Stimulated activated CD4-positive, alpha-beta T cell treated with anti-CD3 and anti-CD28 coated beads, Interleukin-4, amount 100 ng/mL, for 4 hours (primary cell): ENCODE data around the gene BAG3.

Source experiments
- DNase-seq, 2 experiments: peaks; one replicate each; pipeline ENCODE4 v3.0.0-alpha.2; 2020

BAG3 gene

GRCh38 chr10:119667562-119668328, 16.6 kb downstream of the BAG3 start:
- no peak for DNase-seq

- no peak for DNase-seq
These were observed 17.3 kb downstream of the BAG3 start for GRCh38 chr10:119668461-119668860.

GRCh38 chr10:119669331-119669730, 18.2 kb downstream of the BAG3 start:
- no peak for DNase-seq

GRCh38 chr10:119669975-119670640, 18.9 kb downstream of the BAG3 start:
- no peak for DNase-seq

- DNase-seq = no peak
These were observed 19.5 kb downstream of the BAG3 start for GRCh38 chr10:119670717-119671116.

- no peak for DNase-seq
These were observed 20.2 kb downstream of the BAG3 start for GRCh38 chr10:119671381-119671780.

GRCh38 chr10:119672291-119672690, 21.1 kb downstream of the BAG3 start:
- DNase-seq = no peak

- DNase-seq = no peak
These were observed 22.1 kb downstream of the BAG3 start for GRCh38 chr10:119673271-119673670.

- no peak for DNase-seq
These were observed 24.4 kb downstream of the BAG3 start for GRCh38 chr10:119675483-119676170.

- no peak for DNase-seq
These were observed 25.9 kb downstream of the BAG3 start for GRCh38 chr10:119677126-119677525.

GRCh38 chr10:119677904-119678755, 26.9 kb downstream of the BAG3 start:
- DNase-seq = no peak

GRCh38 chr10:119679480-119679829, 28.3 kb downstream of the BAG3 start:
- DNase-seq = no peak

GRCh38 chr10:119680050-119680449, 28.9 kb downstream of the BAG3 start:
- DNase-seq = no peak

GRCh38 chr10:119680650-119681081, 29.5 kb downstream of the BAG3 start:
- peak in 1 of 2 experiments; percentile 40 for DNase-seq

- peak; percentile 85 to 88 for DNase-seq
These were observed 35.4 kb downstream of the BAG3 start for GRCh38 chr10:119686465-119687191.

- DNase-seq = no peak
These were observed 36.2 kb downstream of the BAG3 start for GRCh38 chr10:119687192-119688032.

GRCh38 chr10:119688033-119688508, 36.9 kb downstream of the BAG3 start:
- no peak for DNase-seq

GRCh38 chr10:119689016-119689580, 37.9 kb downstream of the BAG3 start:
- DNase-seq = no peak

- no peak for DNase-seq
These were observed 40.5 kb downstream of the BAG3 start for GRCh38 chr10:119691726-119692125.

GRCh38 chr10:119693262-119693957, 42.2 kb downstream of the BAG3 start:
- DNase-seq = no peak
